HG02884 (cell line): ENCODE data around the gene NKAIN2.
"Not testable (repeated sequence)": the region's sequence is repeated elsewhere in the genome, so short reads cannot be mapped to it uniquely, and the experiment has no call there.

Source experiments
- ATAC-seq: cut with Tn5 transposase; IDR thresholded peaks from one replicate; pipeline ENCODE4 v1.9.1; 2021; ENCODE audit warnings: mild to moderate bottlenecking, moderate library complexity; ENCODE audit not compliant: unreplicated experiment

NKAIN2 gene

DNA sequence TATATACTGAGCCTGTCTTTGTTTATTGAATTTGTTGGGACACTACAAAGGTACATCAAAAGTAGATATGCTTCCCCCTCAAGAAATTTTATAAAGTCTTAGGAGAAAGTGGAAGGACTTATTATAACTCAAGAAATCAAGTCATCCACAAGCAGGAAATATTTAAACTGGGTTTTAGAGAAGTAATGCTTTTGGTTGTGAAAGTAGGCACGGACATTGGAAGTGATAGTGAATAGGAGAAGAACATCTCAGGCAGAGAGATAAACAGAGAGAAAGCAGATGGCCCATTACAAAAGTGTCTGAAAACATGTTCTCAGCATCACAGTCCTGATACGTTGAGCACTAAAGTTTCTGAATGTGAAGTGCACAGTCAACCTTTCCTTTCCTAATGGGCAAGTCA lies 742.9 kb downstream of the NKAIN2 start:
- ATAC-seq, result no peak

DNA sequence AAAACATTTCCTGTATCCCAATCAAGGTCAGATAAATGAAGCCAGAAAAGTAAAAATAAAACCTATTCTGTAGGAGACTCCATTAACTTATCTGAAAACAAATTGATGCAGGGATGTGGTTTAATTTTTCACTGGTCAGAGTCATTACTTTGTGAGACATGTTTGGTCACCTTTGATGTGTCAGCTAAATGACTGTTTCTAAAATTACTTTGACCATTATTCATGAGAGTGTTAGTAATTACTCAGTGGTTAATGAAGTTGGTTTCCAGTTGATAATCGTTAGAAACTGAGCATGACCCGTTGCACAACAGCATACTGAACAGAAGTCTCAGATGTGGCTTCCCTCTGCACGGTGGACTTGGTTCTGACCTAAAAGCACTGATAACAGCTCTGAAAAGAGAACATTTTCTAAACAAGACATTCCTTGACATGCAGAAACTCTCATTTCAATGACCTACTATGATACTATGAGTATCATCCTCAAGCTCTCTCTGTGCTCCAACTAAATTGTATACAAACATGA lies 748.1 kb downstream of the NKAIN2 start:
- no peak for ATAC-seq

DNA sequence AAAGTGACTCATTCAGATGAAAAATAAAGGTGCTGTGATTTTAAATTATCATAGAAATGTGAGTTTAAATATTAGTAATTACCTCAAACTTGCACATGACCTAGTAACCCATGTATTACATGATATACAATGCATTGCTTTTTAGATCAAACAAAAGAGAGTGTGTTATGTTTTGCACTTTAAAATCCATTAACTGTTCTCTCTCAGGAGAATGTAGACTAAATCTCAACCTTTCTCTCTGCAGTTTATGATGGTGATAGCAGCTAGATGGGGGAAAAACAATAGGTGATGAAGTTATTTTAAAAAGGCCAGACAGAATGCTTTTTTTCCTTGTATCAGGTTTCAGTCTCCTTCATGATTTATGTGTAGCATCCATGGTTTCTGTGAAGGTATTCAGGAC lies 754.2 kb downstream of the NKAIN2 start:
- no peak for ATAC-seq

DNA sequence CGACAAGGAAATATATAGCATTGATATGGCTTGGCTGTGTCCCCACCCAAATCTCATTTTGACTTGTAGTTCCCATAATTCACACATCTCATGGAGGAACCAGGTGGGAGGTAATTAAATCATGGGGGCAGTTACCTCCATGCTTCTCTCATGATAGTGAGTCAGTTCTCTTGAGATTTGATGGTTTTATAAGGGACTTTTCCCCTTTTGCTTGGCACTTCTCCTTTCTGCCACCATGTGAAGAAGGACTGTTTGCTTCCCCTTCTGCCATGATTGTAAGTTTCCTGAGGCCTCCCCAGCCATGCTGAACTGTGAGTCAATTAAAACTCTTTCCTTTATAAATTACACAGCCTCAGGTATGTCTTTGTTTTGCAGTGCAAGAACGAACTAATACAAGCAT lies 756.4 kb downstream of the NKAIN2 start:
- not testable (repeated sequence) for ATAC-seq

DNA sequence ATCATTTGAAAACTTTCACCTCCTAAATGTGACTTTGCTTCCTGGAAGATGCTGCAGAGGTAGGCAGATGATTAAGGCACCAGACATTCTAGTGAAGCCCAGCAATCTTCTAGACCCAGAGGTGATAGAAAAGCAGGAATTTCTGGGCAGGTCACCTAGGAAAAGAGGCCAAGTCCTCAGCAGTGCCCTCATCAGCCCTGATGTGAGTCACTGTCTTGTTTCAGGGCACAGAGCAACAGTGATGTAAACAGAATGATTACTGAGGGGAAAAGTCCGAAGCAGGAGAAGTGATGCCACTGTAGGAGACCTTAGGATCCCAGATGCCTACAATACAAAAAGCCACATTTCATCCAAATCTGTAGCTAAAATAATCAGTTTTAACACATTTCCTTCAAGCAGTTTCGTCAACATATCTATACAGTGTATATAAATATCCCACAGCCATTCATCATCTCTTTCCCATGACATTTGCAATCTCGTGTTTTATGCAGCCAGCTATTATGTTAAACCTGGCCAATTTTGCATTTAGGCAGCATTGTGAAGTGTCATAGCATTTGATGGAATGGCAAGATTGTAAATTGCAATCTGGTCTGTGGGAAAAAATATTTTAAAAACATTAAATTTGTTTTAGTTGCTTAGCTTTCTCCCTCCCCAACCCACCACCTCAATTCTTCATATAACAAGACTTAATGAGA lies 757.4 kb downstream of the NKAIN2 start:
- ATAC-seq, result no peak

DNA sequence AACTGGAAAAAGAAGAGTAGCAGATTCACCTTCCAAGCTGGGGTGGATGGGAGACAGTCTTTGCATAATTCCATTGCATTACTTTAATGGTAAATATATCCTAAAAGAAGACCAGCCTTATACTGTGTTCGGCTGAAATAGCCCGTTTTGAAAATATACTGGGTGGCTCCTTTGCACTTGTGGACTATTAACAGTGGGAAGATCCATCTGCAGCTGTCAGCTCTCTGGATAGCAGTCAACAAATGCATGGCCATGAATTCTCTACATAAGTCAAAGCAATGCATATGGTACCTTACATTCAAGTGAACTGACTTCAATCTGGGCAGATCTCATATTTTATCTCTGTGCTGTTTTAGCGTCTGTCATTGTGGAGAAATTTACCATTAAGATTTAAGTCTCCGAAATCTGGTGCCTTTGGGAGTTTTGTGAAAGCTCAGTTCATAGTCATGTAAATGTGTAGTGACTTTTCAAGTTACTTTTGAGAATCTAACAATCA lies 758.0 kb downstream of the NKAIN2 start:
- no peak for ATAC-seq

DNA sequence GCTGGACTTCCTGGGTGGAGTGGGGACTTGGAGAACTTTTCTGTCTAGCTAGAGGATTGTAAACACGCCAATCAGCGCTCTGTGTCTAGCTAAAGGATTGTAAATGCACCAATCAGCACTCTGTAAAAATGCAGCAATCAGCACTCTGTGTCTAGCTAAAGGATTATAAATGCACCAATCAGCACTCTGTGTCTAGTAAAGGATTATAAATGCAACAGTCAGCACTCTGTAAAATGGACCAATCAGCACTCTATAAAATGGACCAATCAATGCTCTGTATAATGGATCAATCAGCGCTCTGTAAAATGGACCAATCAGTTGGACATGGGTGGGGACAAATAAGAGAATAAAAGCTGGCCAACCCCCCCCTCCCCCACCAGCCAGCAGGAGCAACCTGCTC lies 760.5 kb downstream of the NKAIN2 start:
- ATAC-seq, result not testable (repeated sequence)

DNA sequence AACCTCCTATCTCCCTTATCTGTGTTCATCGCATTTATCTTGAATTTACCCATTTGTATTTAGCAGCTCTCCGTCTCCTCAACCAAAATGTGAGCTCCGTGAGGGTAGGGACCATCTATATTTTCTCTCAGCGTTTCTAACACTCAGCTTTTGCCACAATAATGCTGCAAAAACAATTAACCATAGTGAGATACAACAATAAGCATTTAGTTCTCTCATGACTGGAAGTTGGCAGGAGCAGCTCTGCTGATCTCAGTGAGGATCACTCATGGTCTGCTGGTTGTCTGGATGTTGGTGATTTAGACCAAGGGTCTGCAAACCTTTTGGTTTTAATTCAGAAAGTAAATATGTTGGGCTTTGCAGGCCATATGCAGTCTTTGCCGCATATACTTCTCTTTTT lies 763.7 kb downstream of the NKAIN2 start:
- no peak for ATAC-seq

DNA sequence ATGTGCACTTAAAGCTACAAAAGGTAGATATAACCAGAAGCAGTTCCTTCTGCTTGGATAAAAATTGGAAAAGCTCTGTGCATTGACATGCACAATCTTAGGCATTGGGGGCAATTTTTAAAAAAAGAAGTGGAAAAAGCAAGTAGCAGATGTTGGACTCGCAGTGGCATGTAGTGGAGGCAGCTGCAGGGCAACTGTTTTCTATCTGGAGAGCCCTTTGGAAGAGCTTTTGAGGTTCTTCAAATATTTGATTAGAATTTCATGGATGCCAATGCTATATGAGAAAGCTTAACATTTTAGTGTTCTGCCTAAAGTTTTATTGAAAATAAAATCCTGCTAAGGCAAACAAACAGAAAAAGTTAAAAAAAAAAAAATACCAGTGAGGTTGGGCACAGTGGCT lies 770.3 kb downstream of the NKAIN2 start:
- ATAC-seq, result no peak

DNA sequence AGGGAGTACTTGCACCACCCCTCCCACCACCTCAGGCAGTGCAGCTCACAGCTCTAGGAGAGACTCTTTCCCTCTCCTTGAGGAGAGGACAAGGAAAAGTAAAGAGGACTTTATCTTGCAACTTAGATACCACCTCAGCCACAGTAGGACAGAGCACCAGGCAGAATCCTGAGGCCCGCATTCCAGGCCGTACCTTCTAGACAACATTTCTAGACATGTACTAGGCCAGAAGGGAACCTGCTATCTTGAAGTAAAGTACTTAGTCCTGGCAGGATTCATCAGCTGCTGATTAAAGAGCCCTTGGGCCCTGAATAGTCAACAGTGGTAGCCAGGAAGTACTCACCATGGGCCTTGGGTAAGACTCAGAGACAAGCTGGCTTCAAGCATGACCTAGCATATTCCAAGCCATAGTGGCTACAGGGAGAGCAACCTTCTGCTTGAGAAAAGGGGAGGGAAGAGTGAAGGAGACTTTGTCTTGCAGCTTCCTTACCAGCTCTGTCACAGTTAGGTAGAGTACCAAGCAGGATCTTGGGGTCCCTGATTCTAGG lies 774.1 kb downstream of the NKAIN2 start:
- ATAC-seq, result no peak

DNA sequence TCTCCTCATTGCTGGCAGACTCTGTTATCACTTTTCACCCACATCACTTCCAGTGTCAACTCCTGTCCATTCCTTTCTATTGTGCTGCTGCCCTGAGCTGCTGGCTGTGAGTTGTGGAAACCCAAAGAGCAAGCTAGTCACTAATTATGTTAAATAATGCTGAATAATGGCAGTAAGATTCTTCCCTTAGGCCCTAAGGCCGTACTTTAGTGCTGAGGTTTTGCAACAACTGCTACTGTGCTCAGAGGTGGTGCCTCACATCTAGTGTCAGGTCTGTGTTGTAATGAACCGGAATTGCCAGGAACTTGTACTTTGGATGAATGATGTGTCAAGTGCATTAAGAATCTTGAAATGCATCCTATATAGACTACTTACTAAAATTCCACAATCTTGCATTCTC lies 786.3 kb downstream of the NKAIN2 start:
- ATAC-seq, result no peak

DNA sequence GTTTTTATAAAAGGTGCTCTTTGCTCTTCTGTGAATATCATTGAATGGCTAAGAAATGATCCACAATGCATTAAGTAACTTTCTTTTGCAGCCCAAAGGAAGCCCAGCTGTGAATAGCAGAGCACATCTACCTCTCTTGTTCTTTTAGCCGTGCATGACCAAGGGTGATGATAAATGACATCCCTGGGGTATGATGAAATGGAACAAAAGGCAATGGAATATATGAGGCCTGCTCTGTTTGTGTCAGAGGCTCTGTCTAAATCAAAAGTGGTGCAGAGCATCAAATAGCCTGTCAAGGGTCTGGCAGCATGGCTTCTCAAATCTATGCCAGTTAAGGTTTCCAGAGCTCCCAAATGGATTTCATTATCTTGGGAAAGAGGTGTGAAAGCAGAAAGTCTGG lies 796.0 kb downstream of the NKAIN2 start:
- ATAC-seq, result no peak

DNA sequence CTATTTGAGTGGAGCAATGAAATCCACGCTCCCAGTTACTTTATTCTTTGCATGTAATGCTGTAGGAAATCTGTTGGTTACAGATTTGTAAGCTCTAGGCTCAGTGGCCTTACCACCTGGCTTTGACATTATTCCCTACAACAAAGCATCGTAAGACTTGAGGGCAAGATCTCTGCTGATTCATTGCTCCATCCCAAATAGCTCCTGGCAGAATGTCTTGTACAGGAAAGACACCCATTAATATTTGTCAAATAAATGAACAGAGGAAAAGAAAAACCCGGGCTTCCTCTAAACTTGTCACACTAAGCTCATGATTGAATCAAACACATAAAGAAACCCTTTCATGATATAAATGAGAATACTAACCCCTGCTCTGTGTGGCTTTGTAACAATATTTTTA lies 801.1 kb downstream of the NKAIN2 start:
- no peak for ATAC-seq

DNA sequence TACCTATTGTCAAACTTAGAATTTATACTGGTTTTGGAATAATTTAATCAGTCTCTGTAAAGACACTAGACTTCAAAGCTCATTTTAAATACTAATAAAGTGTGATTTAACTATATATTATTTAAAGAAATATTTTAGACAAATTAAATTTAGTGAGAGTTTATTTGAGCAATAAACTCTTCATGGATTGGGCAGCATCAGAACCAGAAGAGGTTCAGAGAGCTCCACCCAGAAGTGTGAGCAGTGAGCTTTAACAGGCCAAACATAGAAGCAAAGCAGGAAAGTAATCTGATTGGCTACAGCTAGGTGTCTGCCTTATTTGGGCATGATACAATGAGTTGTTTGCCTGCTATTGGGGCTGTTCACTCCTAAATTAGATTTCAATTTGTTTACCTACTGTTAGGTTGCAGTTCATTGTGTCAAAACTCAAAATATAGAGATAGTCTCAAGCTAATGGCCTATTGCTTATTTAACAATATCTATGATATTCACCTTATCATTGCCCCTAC lies 803.5 kb downstream of the NKAIN2 start:
- ATAC-seq, result no peak

DNA sequence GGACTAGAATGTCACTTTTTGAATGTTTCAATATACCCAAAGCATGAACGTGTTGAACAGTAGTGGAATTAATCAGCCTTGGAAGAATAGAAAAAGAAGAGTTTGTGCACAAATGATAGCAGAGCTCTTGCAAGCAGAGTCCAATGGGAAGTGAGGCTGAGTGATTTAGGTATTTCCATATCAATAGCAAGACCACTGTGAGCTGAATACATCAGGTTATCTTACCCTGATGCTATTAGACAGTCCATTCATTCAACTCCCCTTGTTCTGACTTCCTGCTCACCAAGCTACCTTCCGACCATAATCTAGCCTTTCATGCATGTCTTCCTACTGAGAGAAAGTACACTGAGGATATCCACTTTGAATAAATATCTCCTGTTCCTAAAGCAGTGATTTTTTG lies 809.4 kb downstream of the NKAIN2 start:
- no peak for ATAC-seq

DNA sequence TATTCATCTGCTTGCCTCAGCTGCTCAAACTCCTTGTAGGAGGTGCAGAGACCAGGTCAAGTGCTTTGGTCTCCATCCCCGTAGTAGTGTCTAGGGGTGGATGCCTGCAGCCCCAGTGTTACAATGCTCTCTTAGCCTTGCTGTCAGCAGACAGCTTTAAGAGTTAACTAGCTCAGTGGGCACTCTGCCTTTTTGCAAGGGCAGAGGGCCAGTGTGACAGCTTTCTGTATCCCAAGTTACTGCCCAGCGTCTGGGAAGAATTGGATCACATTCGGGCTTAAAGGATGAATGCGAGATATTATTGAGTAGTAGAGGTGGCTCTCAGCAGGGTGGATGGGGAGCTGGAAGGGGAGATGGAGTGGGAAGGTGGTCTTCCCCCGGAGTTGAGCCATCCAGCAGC lies 818.7 kb downstream of the NKAIN2 start:
- ATAC-seq, result no peak

DNA sequence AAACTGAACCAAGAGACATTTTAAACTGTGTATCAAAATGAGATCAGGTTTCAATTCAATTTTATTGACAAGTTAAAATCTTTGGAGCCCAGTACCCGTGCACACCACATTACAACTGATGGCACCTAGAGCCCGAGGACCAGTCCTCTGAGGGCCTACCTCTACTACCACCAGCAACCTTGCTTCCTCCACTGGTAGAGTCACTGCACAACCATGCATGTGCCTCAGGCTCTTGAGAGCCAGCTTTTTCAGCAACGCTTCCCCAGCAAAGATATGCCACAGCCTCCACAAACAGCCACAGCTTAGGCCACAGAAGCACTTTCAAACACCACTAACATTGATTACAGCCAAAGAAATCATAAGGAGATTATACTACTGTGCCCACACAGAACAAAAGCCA lies 830.0 kb downstream of the NKAIN2 start:
- ATAC-seq, result no peak

DNA sequence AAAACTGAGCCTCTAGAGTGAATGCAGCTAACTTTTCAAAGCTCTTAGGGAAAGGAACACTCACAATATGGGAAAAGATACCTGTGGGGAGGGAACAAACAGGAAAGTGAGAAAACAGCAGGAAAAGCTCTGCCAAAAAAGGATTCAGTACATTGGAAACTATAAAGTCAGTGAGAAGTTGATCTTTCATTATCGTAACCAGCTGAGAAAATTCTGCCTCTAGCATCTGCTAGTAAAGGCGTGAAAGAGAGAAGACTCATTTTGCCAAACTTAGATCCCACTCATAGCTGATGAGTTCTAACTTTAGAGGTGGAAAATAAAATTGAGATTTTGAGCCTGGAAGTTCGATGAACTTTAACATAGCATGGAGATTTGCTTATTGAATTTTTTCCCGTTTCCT lies 836.8 kb downstream of the NKAIN2 start:
- no peak for ATAC-seq

DNA sequence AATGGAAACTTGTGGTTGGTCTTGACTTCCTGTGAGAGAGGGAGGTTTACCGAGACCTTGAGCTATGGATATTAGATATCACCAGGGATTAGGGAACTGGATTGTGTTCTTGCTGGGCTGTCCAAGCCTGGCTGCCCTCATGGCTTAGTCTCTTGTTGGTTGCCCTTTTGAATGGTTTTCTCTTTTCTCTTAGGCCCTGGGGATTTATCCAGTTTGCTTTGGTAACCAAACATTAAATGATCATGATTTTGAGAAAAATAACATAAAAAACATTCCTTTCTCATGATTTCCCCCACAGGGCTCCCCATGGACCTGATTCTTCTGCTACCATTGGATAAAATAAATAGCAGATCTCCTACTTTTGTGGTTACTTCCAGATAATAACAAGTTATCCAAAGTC lies 852.2 kb downstream of the NKAIN2 start:
- no peak for ATAC-seq

DNA sequence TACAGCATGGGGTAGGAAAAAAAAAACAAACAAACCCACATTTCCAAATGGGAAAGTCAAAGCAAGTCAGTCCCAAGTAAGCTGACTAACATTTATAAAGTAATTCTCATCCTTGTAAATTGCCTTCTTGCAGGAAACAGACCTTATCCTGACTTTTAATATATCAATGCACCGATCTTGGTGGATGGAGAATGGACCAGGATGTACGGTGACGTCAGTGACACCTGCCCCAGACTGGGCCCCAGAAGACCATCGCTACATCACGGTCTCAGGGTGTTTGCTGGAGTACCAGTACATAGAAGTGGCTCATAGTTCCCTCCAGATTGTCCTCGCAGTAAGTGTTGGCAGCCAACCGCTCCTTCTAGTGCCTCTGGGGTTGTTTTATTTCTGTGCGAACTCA lies 854.4 kb downstream of the NKAIN2 start:
- no peak for ATAC-seq

DNA sequence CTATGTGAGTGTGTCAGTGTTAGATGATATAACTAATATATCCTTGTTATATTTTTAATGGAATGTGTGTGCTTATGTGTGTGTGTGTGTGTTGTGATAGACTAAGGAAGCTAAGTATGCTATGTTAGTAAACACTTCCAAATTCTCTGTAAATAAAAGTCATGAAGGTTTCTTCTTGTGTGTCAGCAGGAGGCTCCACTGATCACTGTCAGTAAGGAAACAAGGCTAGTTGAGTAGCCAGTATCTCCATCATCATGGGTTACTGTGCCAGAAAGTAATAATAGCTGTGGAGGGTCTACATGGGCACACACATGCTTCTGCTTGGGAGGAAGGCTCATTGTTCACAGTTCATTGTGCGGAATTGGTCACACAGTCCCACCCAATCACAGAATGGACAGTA lies 855.8 kb downstream of the NKAIN2 start:
- no peak for ATAC-seq

DNA sequence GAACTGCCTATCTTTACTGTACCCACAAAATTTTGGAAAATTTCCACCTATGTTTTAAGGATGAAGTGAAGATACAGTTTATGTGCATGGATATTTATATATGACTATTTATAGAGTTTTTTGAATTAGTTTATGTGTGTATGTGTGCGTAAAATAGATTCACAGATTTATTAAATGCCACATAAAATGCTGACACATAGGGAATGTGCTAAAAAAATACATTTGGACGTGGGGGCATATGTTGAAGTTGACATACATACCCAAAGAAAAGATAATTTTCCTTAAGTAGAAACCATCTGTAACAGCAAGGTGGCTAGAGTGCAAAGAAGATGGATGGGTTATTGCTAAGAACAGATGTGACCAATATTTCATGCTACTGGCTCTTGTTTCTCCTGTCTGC lies 856.5 kb downstream of the NKAIN2 start:
- no peak for ATAC-seq
